Esophagus squamous epithelium (tissue), 4 donors: ENCODE measurements around the gene TBXAS1.

Experiments used
- POLR2A ChIP-seq, 4 donors: fragments of 450-650 bp; IDR thresholded peaks; one replicate each; pipeline ENCODE4 v1.6.1; 2017; ENCODE audit warnings: antibody characterized with exemption in 4 of 4, mild to moderate bottlenecking in 4 of 4, moderate library complexity in 3 of 4
- TF ChIP-seq, protein P1 (sequence below), 6 experiments: fragments of 450-650 bp in 4 of 6; fragments of 200-600 bp in 2 of 6; sonication (generic) in 2 of 6; IDR thresholded peaks; one replicate each; pipeline ENCODE4 v1.5.1; 2016 to 2019; ENCODE audit warnings: antibody characterized with exemption in 6 of 6, mild to moderate bottlenecking in 4 of 6, moderate library complexity in 4 of 6

DNA sequence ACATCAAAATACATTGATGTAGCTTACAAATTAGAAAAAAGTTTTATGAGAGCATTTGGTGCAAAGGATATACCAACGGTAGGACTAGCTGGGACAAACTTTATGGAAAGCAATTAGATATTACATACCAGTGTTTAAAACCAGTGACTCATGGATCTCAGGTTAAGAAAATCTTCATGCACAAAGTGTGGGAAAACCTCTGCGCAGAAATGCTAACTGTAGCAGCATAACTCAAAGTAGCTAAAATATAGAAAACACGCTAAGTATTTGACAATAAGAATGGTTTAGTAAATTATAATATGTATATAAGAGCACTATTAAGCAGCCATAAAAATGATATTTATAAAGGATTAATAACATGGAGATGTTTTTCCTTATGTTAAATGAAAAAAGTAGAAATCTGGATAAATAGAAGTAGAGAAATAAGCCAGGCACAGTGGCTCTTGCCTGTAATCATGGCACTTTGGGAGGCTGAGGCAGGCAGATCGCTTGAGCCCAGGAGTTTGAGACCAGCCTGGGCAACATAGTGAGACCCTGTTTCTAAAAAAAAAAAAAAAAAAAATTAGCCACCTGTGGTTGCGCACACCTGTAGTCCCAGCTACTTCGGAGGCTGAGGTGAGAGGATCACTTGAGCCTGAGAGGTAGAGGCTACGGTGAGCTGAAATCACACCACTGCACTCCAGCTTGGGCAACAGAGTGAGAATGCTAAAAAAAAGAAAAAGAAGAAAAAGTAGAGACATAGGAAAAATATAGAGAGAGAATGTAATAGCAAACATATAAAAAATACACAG is 37.2 kb downstream of the TBXAS1 start:
- TF ChIP-seq, protein P1, sequence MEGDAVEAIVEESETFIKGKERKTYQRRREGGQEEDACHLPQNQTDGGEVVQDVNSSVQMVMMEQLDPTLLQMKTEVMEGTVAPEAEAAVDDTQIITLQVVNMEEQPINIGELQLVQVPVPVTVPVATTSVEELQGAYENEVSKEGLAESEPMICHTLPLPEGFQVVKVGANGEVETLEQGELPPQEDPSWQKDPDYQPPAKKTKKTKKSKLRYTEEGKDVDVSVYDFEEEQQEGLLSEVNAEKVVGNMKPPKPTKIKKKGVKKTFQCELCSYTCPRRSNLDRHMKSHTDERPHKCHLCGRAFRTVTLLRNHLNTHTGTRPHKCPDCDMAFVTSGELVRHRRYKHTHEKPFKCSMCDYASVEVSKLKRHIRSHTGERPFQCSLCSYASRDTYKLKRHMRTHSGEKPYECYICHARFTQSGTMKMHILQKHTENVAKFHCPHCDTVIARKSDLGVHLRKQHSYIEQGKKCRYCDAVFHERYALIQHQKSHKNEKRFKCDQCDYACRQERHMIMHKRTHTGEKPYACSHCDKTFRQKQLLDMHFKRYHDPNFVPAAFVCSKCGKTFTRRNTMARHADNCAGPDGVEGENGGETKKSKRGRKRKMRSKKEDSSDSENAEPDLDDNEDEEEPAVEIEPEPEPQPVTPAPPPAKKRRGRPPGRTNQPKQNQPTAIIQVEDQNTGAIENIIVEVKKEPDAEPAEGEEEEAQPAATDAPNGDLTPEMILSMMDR (IDR thresholded peaks at IDR 0.05): no peak
- TF ChIP-seq POLR2A (IDR thresholded peaks at IDR 0.05): no peak
